NCI-H2196 treated with DMSO at 0.1 percent for 48 hours (cell line): Measurements from ENCODE around the gene TMTC4.
"Not testable (repeated sequence)": the region's sequence is repeated elsewhere in the genome, so short reads cannot be mapped to it uniquely, and the experiment has no call there.

Source experiments
- DNase-seq: peaks from one replicate; lab custom pipeline; 2025; ENCODE audit not compliant: unreplicated experiment; lab: John Stamatoyannopoulos, UW

TMTC4 gene

DNA sequence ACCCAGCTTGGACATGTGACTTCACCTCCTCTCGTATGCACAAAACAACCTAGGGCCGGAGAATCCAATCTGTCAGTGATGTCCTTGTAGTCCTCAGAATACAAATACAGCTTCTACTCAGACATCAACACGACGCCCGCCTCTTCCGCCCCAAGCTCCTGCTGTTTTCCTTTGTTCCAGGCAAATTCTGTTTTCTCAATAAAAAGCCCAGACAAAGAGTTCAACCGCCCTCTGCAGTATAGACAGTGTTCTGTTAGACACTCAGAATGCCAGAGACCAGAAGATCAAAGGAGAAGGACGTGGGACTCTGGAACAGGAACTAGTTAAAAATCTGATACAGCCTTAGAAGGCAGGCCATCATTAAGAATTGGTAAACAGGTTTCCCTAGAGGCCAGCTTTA, 44.0 kb downstream of the TMTC4 start:
- no peak for DNase-seq

DNA sequence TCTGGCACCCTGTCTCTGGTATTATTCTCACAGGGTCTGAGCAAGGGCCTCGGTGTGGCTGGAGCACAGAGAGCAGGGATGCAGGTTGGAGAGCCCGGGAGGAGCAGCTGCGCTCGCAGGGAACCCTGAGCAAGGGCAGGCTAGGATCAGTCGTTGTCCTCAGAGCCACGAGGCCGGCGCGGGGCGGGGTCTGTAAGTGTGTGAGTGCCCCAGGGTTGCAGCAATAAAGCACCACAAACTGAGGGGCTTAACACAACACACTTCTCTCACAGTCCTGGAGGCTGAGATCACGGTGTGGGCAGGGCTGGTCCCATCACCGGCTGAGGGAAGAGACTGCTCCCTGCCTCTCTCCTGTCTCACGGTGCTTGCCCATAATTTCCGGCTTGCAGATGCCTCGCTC, 47.5 kb downstream of the TMTC4 start:
- no peak for DNase-seq

GRCh38 chr13:100625447-100625846, 49.1 kb downstream of the TMTC4 start:
- DNase-seq = no peak

- DNase-seq = no peak
Measured at GRCh38 chr13:100620792-100621191, 53.8 kb downstream of the TMTC4 start.

DNA sequence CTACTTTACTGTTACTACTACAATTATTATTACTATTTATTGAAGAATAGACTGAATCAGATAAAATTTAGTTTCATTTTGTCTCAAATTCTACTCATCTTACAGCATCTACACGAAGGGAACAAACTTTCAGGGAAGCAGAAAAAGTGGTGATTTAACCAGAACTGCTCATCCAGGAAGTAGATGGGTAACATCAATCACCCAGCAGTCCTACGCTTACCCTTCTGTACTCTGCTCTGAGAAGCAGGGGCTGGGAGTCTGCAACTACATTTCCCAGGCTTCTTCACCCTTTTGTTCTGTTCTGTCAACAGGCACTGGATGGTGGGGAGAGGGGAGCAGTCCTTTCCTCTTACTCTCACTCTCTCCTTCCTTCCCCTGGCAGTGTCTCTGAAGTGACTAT, 54.7 kb downstream of the TMTC4 start:
- DNase-seq = no peak

DNA sequence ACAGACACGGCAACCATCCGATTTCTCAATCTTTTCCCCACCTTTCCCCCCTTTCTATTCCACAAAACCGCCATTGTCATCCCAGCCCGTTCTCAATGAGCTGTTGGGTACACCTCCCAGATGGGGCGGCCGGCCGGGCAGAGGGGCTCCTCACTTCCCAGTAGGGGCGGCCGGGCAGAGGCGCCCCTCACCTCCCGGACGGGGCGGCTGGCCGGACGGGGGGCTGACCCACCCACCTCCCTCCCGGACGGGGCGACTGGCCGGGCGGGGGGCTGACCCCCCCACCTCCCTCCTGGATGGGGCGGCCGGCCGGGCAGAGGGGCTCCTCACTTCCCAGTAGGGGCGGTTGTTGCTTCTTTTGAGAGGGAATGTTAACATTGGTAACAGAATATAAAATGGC, 55.7 kb downstream of the TMTC4 start:
- DNase-seq = not testable (repeated sequence)

GRCh38 chr13:100613031-100613430, 61.6 kb downstream of the TMTC4 start:
- DNase-seq = no peak

- no peak for DNase-seq
Measured at GRCh38 chr13:100611678-100612492, 62.7 kb downstream of the TMTC4 start.

GRCh38 chr13:100610391-100611347, 63.9 kb downstream of the TMTC4 start:
- DNase-seq = no peak

DNA sequence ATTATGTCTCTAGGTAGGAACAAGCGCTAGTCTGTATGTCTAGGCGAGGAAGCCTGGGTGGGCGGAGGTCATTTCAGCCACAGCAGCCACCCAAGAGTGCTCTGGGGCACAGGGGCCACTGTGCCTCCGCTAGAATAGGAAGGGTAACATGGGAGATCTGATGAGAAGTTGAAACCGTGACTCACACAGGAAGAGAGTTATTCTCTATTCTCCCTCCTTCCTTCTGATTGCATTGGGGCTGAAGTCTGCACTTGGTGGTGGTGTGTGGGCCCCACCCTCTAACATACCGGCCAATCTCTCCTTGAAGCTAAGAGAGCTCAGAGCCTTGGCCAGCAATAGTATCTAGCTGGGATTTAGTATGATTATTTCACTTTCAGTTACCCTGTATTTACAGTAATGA, 65.7 kb downstream of the TMTC4 start:
- DNase-seq = no peak

DNA sequence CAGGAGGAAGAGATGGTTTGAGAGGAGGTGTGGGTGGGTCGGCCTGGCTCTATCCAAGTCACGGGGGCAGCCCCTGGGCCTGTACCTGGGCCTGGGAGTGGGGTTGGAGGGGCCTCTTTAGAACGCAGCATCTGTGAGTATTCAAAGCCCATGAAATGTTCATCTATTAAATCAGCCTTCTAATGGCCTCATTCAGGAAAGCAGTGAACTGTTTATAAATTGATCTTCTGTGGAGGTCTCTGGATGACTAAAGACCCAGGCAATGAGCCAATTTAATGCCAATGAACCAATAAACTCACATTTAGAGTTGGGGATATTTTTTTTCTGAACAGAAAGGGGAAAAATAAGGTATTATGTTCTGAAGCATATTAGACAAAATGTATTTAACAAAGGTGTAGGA, 66.1 kb downstream of the TMTC4 start:
- no peak for DNase-seq

DNA sequence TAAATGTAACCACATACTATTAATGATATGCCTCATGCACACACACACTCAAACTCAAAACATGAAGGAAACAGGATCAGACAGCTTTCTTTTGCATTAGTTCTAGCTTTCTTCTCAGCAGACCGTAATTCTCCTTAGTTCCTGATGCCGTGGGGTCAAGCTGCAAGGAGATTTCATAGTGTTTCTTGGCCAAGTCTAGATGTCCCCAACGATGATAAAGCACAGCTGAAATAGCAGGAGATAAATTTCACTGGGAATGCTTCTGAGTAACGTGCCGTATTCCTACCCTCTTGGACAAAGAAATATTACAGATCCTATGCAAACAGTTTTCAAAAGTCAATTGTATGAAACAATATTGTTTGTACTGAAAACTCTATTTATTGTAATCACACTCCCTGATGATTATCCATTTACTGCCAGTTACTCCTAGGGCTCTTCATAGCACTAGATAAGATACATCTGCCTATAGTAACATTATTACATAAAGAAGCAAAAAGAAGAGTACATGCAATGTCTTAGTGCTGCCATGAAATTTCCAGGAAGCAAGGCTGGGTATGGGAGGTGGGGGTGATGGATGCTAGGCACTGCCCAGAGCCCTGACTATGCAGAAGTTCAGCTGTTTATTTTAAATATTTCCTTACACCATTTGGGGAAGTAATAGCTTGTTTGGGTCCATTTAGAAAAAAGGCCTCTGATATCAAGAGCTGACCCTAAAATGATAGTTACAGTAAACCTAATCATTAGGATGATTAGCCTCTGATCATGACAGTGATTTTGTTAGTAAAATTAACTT, 69.5 kb downstream of the TMTC4 start:
- no peak for DNase-seq

GRCh38 chr13:100602493-100603111, 72.0 kb downstream of the TMTC4 start:
- DNase-seq = no peak

- no peak for DNase-seq
Measured at GRCh38 chr13:100601716-100602115, 72.9 kb downstream of the TMTC4 start.

DNA sequence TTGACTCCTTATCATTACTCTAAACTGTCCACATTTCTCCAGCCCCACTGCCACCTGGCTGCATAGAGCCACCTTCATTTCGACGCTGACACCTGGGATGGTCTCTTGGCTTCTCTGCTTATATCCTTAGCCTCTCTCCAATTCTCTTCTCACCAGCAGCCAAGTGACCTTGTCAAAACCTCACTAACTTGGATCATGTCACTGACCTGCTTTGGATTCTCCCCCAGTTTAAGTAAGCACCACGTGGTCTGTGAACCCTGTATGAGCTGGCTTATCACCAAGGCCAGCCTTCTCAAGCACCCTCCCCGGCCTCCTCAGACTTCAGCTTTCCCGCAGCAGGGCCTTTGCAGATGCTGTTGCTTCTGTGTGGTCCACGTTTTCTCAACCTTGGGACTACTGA, 73.7 kb downstream of the TMTC4 start:
- no peak for DNase-seq

DNA sequence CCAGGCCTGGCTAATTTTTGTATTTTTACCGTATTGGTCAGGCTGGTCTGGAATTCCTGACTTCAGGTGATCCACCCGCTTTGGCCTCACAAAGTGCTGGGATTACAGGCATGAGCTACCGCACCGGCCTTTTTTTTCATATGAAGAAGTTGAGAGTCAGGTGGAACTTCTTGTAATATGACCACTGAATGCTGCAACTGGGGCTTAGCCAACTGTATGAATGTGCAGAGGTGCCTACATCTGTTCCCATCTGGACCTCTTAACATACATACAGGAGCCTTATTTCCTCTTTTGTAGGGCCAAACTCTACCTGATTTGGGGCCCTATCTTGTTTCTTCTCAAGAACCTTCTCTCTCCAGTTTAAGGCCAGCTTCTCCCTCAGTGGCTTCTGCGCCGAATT, 74.1 kb downstream of the TMTC4 start:
- no peak for DNase-seq

DNA sequence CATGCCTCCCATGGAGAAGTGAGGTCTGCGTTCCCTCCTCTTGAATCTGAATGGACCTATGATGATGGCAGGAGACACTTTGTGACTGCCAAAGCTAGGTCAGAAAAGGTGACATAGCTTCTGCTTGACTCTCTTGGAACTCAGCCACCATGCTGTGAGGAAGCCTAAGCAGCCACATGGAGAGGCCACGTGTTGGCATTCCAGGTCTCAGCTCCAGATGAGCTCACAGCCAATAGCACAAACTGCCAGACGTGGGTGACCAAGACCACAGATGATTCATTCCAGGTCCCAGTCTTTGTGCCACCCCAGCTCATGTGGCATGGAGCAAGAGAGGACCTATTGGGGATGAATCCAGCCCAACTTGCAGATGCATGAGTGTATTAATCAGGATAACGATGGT, 77.3 kb downstream of the TMTC4 start:
- DNase-seq = no peak

DNA sequence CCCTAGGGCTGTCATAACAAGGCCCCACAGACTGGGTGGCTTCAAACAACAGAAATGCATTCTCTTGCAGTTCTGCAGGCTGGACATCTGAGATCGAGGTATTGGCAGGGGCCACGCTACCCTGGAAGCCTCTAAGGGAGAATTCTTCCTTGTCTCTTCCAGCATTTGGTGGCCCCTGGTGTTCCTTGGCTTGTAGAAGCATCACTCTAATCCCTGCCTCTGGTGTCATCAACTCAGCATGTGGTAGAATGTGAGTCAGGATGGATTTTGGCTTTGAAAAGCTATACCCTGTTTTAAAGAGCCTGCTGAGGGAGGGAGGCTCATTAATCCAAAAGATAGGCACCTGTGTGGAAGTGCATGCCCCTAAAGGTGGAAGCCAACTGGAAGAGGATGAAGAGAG, 78.1 kb downstream of the TMTC4 start:
- DNase-seq = no peak

DNA sequence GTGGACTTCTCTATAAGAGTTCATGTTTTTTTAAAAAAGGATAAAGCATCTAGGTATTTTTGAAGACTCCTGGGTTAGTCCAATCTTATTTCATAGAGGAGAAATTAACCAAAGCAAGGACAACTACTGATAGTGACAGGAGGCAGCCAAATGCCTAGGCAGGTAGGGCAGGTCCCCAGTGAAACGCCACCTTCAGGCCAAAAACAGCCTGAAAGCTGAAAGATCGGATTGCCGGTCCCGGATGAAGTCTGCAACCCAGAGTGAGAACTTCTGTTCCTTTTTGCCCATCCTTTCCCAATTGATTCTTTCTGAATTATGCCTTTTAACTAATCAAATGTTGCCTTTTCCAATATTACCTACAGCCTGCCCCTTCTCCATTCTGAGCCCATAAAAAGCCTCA, 79.9 kb downstream of the TMTC4 start:
- no peak for DNase-seq

DNA sequence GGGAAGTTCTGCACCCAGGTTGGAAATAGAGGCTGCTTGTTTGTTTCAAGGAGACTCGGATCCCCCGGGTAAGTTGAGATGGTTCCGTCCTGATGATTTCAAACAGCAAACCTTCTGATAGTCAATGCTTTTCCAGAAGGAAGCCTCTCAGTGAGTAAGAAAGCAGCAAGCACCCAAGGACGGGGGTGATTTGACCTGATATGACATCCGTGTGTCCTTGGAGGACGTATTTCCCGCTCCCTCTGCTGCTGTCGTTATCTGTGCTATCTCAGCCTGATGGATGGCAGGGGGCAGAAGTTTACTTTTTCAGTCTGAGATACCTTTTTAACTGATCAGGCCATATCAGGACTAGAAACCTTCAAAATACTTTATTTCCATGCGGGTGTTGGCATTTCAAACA, 80.3 kb downstream of the TMTC4 start:
- no peak for DNase-seq

DNA sequence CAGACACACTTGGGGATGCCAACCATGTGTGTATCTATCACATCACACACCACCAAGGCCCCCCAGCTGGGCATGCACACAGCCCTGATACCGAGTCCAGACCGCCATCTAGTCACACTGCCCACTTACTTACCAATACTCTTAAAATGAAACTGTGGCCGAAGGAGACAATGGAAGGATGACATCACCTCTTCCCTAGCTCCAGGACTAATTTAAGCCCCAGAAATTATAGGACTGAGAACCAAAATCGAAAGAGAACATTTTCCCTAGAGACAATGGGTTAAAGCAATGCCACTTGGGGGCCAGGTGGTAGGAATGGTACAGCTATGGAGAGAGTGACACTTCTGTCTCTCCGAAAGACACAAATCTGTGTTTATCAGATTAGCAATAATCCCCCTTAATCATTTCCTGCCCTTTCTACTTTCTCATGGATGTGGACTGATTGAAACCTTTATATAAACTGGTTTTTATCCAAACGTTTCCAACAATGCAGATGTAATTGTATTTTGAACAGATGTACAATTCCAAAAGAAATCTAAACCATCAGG, 85.3 kb downstream of the TMTC4 start:
- DNase-seq = no peak
